GM23338 (cell line): ENCODE measurements around the gene CAMTA1.

Experiments used
- CTCF ChIP-seq, 2 experiments: fragments of 200-600 bp in 1 of 2; sonication (generic) in 1 of 2; conservative IDR thresholded peaks; 2 replicates each; pipeline versions ENCODE4 v1.5.1 to v1.6.1; 2016 to 2017; ENCODE audit warnings: antibody characterized with exemption in 2 of 2, low read depth in 2 of 2, mild to moderate bottlenecking in 2 of 2, moderate library complexity in 1 of 2
- EZH2 ChIP-seq: fragments of 200-600 bp; sonication (generic); IDR thresholded peaks from one replicate; pipeline ENCODE4 v1.8.0; 2017; ENCODE audit warnings: antibody characterized with exemption, mild to moderate bottlenecking, low read depth; ENCODE audit not compliant: unreplicated experiment

GRCh38 chr1:7098641-7099040, 313.4 kb downstream of the CAMTA1 start:
- no peak for TF ChIP-seq EZH2
- TF ChIP-seq CTCF (conservative IDR thresholded peaks at IDR 0.05; ENCODE audit: low read depth in 2 of 2) = no peak
